Spleen (tissue), 7 donors: ENCODE results near the gene MATN1.
"Not testable (repeated sequence)": the region's sequence is repeated elsewhere in the genome, so short reads cannot be mapped to it uniquely, and the experiment has no call there.

Experiments used
- CTCF ChIP-seq, 11 experiments: fragments of 200-600 bp in 7 of 11; fragments of 450-650 bp in 4 of 11; sonication (generic) in 4 of 11; IDR thresholded peaks in 8 of 11; conservative IDR thresholded peaks in 3 of 11; 1 replicate in 7 of 11; 2 replicates in 4 of 11; pipeline versions ENCODE4 v1.4.0 to v1.8.0; 2016 to 2021; ENCODE audit warnings: antibody characterized with exemption in 11 of 11, inconsistent platforms in 4 of 11, mild to moderate bottlenecking in 1 of 11
- POLR2A ChIP-seq, 3 donors: fragments of 450-650 bp; IDR thresholded peaks; one replicate each; pipeline ENCODE4 v1.5.1; 2017; ENCODE audit warnings: antibody characterized with exemption in 3 of 3, mild to moderate bottlenecking in 1 of 3
- POLR2AphosphoS5 ChIP-seq, 3 donors: sonication (generic); formaldehyde crosslinking; IDR thresholded peaks; one replicate each; pipeline ENCODE4 v1.5.1; 2017; ENCODE audit warnings: antibody characterized with exemption in 3 of 3
- donor health status: DM: no; HTN: no; CAD: no; lungs with moderate emphysema.
- donor health status: DM: no; HTN: no; CAD: no.
- donor health status: DM: no; HTN: no; CAD: no.

GRCh38 chr1:30766948-30767347 lies 43.6 kb upstream of the MATN1 start:
- TF ChIP-seq CTCF (IDR thresholded peaks at IDR 0.05 in 8 of 11, conservative IDR thresholded peaks at IDR 0.05 in 3 of 11); POLR2A (IDR thresholded peaks at IDR 0.05); POLR2AphosphoS5 (IDR thresholded peaks at IDR 0.05): not testable (repeated sequence)
